Measurements from ENCODE around the gene ANO9. TPM values are rescaled to one million over a fixed set of nuclear protein-coding genes. Genes with fewer than 3 reads are reported as not detected.
A peak's percentile ranks its signal among the peaks of the same experiment; 100 is the strongest.

The ANO9 gene
- total RNA-seq, 1 experiment from 2014 or later = 85.5 TPM

DNA sequence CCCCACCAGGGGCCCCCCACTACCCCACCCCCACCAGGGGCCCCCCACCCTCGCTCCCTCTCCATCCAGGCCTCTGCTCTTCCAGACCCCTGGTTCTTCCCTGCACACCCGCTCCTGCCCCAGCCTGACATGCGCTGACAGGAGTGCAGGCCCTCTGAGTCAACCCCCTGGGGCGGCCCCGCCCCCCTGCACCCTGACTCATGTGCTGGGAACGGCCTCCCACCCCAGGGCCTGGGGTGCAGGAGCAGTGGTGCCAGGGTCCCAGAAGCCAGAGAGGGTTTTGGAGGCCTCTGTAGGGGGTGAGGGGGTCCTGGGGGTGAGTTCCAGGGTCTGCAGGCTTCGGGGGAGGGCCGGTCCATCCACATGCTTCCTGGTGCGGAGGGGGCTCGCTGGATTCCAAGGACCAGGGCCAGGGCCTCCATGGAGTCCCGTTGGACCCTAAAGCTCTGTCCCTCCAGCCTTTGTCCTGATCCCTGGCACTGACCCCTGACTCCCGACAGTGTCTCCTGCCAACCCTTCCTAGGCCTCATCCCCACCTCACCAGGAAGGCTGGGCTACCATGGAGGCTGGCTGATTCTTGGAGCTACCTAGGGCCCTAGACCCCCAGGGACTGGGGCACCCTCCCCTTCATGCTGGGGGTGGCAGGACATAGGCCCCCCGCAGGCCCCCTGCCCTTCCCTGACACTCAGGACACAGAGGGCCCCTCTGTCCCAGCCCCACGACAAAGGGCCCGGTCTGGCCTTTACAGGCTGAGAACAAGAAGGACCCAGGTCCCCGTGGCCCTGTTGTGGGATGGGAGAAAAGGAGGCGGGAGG is 48.4 kb downstream of the ANO9 start:
- Histone ChIP-seq H3K9me3 (no peaks in the 10 kb centered on the region), H3K36me3 (ENCODE audit: control insufficient read depth, insufficient read depth, low read length) (peaks cover 2% of the 10 kb centered on the region; the same call in 1 of the 2 replicates), H3K4me1 (peaks cover 28% of the 10 kb centered on the region), H3K4me3 (ENCODE audit: low read depth, low read length) (peak overlapping the region; percentile 95), H3K27me3 (replicated peaks; ENCODE audit: control insufficient read depth, insufficient read depth, low read length) (no peaks in the 10 kb centered on the region)
- Mint-ChIP-seq H3K27me3 (ENCODE audit: insufficient read depth, unreplicated experiment) (no peaks in the 10 kb centered on the region), H3K27ac (ENCODE audit: unreplicated experiment) (peak overlapping the region; percentile 82), H3K4me3 (ENCODE audit: unreplicated experiment) (peak overlapping the region; percentile 86), H3K9me3 (ENCODE audit: unreplicated experiment) (no peaks in the 10 kb centered on the region), H3K4me1 (ENCODE audit: low read depth, unreplicated experiment) (peaks cover 8% of the 10 kb centered on the region), H3K36me3 (ENCODE audit: insufficient read depth, unreplicated experiment) (peaks cover 17% of the 10 kb centered on the region)
- ChIA-PET CTCF (interaction anchor here (0.9 to 2.1 kb wide), 3 partner anchors 25 to 186 kb away, joined by 5 to 10 read pairs (median 8); partner anchors contain the start of genes BET1L and RIC8A), POLR2A (interaction anchor here (1.0 to 1.6 kb wide), 5 partner anchors 14 to 186 kb away, joined by 3 to 10 read pairs (median 7); partner anchors contain the start of genes BET1L and RIC8A)
- peak; percentile 88 for DNase-seq
- TF ChIP-seq, protein P1, sequence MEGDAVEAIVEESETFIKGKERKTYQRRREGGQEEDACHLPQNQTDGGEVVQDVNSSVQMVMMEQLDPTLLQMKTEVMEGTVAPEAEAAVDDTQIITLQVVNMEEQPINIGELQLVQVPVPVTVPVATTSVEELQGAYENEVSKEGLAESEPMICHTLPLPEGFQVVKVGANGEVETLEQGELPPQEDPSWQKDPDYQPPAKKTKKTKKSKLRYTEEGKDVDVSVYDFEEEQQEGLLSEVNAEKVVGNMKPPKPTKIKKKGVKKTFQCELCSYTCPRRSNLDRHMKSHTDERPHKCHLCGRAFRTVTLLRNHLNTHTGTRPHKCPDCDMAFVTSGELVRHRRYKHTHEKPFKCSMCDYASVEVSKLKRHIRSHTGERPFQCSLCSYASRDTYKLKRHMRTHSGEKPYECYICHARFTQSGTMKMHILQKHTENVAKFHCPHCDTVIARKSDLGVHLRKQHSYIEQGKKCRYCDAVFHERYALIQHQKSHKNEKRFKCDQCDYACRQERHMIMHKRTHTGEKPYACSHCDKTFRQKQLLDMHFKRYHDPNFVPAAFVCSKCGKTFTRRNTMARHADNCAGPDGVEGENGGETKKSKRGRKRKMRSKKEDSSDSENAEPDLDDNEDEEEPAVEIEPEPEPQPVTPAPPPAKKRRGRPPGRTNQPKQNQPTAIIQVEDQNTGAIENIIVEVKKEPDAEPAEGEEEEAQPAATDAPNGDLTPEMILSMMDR (IDR thresholded peaks at IDR 0.05; ENCODE audit: insufficient read depth in 1 of 2, low read depth in 1 of 2, low read length in 1 of 2, severe bottlenecking in 1 of 2, unreplicated experiment in 1 of 2) = no peak
- BruUV-seq (replicated peaks) = no TSS peak
- intact Hi-C loops (cut with micrococcal nuclease; ENCODE audit: unreplicated experiment) = loop anchor here (2.0 to 10.0 kb wide), 2 partner anchors 25 to 51 kb away; partner anchors contain the start of genes ANO9 and B4GALNT4

DNA sequence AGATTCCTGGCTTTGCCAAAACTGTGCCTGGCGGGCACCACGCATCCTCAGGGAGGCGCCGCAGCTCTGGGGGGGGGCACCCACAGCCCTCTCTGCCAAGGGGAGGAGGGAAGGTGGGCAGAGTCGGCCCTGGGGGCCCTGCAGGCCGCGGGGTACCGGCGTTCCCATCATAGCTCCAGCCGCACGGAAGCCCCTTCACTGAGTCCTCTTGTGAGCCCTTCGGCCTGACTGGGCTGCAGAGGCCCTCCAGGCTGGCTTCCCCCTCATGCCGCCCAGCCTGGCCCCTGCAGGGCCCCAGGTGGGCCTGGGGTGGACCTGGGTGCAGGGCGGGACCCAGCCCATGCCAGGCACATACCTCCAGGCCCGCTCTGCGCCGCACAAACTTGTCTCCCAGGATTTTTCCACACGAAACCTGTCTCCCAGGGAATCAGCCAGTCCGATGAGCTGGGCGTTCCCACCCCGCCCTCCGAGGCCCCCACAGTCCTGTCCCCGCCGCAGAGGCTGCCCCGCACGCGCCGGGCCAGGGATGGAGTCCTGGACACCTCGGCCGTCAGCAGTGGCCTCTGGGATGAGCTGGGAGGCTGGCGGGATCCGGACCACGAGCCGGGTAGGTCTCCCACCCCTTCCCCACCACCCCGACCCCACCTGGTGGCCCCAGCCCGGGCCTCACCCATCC is 49.6 kb downstream of the ANO9 start:
- Histone ChIP-seq H3K27me3 (replicated peaks; ENCODE audit: control insufficient read depth, insufficient read depth, low read length) (no peaks in the 10 kb centered on the region), H3K9me3 (no peaks in the 10 kb centered on the region), H3K36me3 (ENCODE audit: control insufficient read depth, insufficient read depth, low read length) (no peaks in the 10 kb centered on the region; the same call in 1 of the 2 replicates), H3K4me1 (peaks cover 28% of the 10 kb centered on the region), H3K4me3 (ENCODE audit: low read depth, low read length) (no peak overlapping the region)
- no peak for DNase-seq
- peaks cover 7% of the 10 kb centered on the region for H3K36me3 Mint-ChIP-seq (ENCODE audit: insufficient read depth, unreplicated experiment)
- TF ChIP-seq, protein P1 (IDR thresholded peaks at IDR 0.05; ENCODE audit: insufficient read depth in 1 of 2, low read depth in 1 of 2, low read length in 1 of 2, severe bottlenecking in 1 of 2, unreplicated experiment in 1 of 2) = no peak
- BruUV-seq (replicated peaks) = no TSS peak
- peaks cover 8% of the 10 kb centered on the region for H3K9me3 Mint-ChIP-seq (ENCODE audit: unreplicated experiment)
- ChIA-PET POLR2A (no interaction called here), CTCF (interaction anchor here (1.2 to 2.1 kb wide), 2 partner anchors 24 to 185 kb away, joined by 5 to 8 read pairs; partner anchors contain the start of genes BET1L and RIC8A)
- intact Hi-C loops (cut with micrococcal nuclease; ENCODE audit: unreplicated experiment) = loop anchor here (2.0 to 10.0 kb wide), 2 partner anchors 23 to 53 kb away; partner anchors contain the start of genes ANO9 and B4GALNT4
- H3K27ac Mint-ChIP-seq (ENCODE audit: unreplicated experiment) = no peak overlapping the region
- H3K4me1 Mint-ChIP-seq (ENCODE audit: low read depth, unreplicated experiment) = peaks cover 8% of the 10 kb centered on the region
- no peaks in the 10 kb centered on the region for H3K27me3 Mint-ChIP-seq (ENCODE audit: insufficient read depth, unreplicated experiment)
- no peak overlapping the region for H3K4me3 Mint-ChIP-seq (ENCODE audit: unreplicated experiment)
